HepG2 (cell line): ENCODE data around the gene SH3TC2.

Source experiments
- POLR2A ChIP-seq, 2 experiments: IDR thresholded peaks; 2 replicates each; pipeline ENCODE4 v1.6.1; 2011; ENCODE audit warnings: low read depth in 2 of 2, low read length in 2 of 2, mild to moderate bottlenecking in 1 of 2, moderate library complexity in 1 of 2; ENCODE audit not compliant: insufficient read depth in 1 of 2
- YY1 ChIP-seq: IDR thresholded peaks from 2 replicates; pipeline ENCODE4 v1.6.1; 2011; ENCODE audit warnings: low read length, low read depth, moderate library complexity, mild to moderate bottlenecking; ENCODE audit not compliant: insufficient read depth, insufficient replicate concordance
- ZBTB1 ChIP-seq: sonication (generic); formaldehyde crosslinking; IDR thresholded peaks from 2 replicates; pipeline ENCODE4 v1.4.0; 2020; ENCODE audit warnings: missing genetic modification reagents, borderline replicate concordance
- ZNF17 ChIP-seq: sonication (generic); formaldehyde crosslinking; IDR thresholded peaks from 2 replicates; pipeline ENCODE4 v1.5.0; 2020; ENCODE audit warnings: mild to moderate bottlenecking, missing genetic modification reagents
- ZNF788 ChIP-seq: sonication (generic); formaldehyde crosslinking; IDR thresholded peaks from 2 replicates; pipeline ENCODE4 v1.5.0; 2020; ENCODE audit warnings: mild to moderate bottlenecking, missing genetic modification reagents, borderline replicate concordance
- TF ChIP-seq, protein P1 (sequence below): sonication (generic); formaldehyde crosslinking; IDR thresholded peaks from 2 replicates; pipeline ENCODE4 v1.5.0; 2020; ENCODE audit warnings: mild to moderate bottlenecking, missing genetic modification reagents, moderate library complexity
- TF ChIP-seq, protein P2 (sequence below): sonication (generic); formaldehyde crosslinking; IDR thresholded peaks from 2 replicates; pipeline ENCODE4 v1.8.0; 2022; ENCODE audit warnings: low read depth, missing genetic modification reagents

DNA sequence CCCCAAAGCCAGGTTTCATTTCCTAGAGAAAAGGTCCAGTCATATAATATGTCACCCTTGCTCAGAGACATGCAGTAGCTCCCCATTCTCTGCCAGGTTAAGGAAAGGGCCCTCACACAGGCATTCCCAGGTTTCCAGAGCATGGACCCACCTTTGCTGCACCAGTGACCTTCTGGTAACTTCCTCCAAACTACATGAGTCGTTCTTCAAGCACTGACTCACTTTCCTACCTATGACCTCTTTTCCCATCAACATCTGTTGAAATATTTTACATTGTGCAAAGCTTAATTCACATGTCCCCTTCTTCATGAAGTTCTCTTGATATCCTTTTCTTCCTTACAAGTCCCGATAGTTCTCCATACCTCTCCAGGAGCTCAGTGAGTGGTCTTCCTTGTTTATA is 25.9 kb downstream of the SH3TC2 start:
- no peak for TF ChIP-seq ZBTB1
- TF ChIP-seq, protein P1, sequence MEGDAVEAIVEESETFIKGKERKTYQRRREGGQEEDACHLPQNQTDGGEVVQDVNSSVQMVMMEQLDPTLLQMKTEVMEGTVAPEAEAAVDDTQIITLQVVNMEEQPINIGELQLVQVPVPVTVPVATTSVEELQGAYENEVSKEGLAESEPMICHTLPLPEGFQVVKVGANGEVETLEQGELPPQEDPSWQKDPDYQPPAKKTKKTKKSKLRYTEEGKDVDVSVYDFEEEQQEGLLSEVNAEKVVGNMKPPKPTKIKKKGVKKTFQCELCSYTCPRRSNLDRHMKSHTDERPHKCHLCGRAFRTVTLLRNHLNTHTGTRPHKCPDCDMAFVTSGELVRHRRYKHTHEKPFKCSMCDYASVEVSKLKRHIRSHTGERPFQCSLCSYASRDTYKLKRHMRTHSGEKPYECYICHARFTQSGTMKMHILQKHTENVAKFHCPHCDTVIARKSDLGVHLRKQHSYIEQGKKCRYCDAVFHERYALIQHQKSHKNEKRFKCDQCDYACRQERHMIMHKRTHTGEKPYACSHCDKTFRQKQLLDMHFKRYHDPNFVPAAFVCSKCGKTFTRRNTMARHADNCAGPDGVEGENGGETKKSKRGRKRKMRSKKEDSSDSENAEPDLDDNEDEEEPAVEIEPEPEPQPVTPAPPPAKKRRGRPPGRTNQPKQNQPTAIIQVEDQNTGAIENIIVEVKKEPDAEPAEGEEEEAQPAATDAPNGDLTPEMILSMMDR, result no peak
- no peak for TF ChIP-seq YY1
- TF ChIP-seq POLR2A (IDR thresholded peaks at IDR 0.05; ENCODE audit: insufficient read depth in 1 of 2, low read depth in 2 of 2, low read length in 2 of 2), result no peak
- TF ChIP-seq, protein P2, sequence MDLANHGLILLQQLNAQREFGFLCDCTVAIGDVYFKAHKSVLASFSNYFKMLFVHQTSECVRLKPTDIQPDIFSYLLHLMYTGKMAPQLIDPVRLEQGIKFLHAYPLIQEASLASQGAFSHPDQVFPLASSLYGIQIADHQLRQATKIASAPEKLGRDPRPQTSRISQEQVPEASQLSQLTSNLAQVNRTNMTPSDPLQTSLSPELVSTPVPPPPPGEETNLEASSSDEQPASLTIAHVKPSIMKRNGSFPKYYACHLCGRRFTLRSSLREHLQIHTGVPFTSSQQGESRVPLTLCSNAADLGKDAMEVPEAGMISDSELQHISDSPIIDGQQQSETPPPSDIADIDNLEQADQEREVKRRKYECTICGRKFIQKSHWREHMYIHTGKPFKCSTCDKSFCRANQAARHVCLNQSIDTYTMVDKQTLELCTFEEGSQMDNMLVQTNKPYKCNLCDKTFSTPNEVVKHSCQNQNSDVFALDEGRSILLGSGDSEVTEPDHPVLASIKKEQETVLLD, result no peak
- TF ChIP-seq ZNF788 (CRISPR knock-in tag), result no peak
- no peak for TF ChIP-seq ZNF17
